CD4-positive, alpha-beta T cell treated with Interleukin-17A for 4 hours (primary cell): Measurements from ENCODE around the gene MAP3K20.
"Not testable (repeated sequence)": the region's sequence is repeated elsewhere in the genome, so short reads cannot be mapped to it uniquely, and the experiment has no call there.

Experiments used
- DNase-seq: peaks from one replicate; pipeline ENCODE4 v3.0.0-alpha.2; 2020; ENCODE audit warnings: mixed read lengths

MAP3K20 gene

DNA sequence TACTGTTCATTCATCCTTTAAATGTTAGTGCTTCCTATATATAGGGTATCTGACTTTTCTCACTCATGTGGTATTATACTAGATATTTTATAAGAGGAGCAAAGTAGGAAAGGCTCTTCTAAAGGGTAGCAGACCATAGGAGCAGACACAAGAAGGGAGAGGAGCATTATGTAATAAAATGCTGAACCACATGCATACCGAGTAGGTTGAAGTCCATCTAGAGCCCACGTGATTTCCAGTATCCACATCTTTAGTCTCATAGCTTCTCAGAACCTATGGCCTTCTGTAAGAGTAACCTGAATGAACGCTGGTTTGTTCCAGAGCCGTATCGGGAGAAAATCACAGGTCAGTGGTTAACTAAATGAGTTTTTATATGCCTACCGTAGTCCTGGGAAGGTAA lies 85.9 kb downstream of the MAP3K20 start:
- no peak for DNase-seq

DNA sequence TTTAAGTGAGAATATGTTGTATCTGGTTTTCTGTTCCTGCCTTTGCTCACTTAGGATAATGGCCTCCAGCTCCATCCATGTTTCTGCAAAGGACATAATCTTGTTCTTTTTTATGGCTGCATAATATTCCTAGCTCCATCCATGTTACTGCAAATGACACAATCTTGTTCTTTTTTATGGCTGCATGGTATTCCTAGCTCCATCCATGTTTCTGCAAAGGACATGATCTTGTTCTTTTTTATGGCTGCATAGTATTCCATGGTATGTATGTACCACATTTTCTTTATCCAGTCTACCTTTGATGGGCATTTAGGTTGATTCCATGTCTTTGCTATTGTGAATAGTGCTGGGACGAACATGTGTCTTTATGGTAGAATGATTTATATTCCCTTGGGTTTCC lies 87.7 kb downstream of the MAP3K20 start:
- DNase-seq: not testable (repeated sequence)

DNA sequence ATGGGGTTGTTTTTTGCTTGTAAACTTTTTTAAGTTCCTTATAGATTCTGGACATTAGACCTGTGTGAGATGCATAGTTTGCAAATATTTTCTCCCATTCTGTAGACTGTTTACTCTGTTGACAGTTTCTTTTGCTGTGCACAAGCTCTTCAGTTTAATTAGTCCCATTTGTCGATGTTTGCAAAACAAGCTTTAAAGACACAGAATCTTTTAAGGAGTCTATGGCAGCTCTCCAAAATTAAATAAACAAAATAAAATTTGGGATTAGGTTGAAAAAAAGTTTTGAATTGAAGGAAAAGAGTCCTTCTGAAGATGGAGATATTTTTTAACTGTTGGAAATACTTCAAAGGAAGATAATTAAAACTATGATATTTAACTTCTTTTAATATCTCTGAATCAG lies 88.8 kb downstream of the MAP3K20 start:
- DNase-seq: no peak

DNA sequence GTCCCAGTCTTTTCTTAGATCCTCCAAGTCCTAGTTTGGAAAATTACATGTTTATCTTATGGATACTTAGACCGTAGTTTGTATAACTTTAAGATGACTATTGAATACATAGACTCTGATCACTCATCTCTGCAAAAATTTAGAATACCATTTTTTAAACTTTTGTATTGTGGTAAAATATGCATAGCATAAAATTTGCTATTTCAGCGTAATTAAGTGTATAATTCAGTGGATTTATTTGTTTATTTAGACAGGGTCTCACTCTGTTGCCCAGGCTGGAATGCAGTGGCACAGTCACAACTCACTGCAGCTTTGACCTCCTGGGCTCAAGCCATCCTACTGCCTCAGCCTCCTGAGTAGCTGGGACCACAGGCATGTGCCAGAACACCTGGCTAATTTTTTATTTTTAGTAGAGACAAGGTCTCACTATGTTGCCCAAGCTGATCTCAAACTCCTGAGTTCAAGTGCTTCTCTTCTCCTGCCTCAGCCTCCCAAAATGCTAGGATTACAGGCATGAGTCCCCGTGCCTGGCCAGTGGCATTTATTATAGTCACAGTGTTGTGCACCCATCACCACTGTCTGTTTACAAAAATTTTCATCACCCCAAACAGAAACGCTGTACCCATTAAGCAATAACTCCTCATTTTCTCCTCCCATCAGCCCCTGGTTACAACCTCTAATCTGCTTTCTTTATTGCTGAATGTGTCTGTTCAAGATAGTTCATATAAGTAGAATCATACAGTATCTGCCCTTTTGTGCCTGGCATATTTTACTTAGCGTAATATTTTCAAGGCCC lies 90.0 kb downstream of the MAP3K20 start:
- no peak for DNase-seq

DNA sequence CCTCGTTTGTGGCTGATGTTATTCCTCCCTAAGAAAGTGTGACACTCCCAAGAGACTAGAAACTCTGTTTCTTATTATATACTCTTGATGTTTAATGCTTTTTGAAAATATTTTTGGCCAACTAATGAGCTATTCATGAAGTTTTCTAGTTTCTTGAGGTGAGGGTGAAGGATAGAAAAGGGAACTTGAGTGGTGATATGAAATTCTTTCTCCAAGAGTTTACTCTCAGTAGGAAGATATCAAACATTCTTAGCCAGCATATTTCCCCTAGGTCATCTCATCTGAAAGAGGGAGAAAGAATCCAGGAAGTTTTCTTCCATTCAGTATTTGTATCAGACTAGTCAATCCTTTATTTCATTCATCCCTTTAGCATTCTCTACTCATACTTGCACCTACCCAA lies 95.7 kb downstream of the MAP3K20 start:
- DNase-seq: no peak

DNA sequence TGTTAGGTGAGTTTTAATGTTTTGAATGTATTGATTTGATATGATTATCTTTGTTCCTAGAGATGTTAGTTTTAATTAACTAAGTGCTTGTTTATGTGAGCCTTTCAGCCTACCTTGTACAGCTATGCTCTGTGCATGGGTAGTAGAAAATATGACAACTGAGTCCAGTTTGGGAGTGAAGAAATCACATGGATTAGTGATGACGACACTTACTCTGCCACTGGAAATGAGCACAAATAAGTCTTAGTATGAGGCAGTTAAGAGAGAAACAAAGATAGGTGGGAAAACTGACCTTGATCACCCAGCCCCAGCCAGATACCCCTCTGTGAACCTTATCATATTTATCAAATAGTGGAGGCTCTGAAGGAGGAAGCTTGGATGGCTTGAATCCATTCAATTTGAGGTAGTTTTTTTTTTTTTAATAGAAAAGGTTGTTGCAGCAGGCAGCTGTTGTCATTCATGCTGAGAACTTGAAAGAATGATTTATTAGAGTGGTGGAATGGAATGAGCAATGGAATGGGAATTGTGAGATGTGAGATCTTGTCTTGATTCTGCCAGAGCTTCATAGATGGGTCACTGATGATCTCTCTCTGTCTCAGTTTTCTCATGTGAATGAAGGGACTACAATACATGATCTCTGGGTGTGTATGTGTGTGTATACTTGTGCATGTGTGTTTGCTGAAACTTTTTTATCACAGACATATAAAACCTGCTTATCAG lies 96.4 kb downstream of the MAP3K20 start:
- DNase-seq: no peak

DNA sequence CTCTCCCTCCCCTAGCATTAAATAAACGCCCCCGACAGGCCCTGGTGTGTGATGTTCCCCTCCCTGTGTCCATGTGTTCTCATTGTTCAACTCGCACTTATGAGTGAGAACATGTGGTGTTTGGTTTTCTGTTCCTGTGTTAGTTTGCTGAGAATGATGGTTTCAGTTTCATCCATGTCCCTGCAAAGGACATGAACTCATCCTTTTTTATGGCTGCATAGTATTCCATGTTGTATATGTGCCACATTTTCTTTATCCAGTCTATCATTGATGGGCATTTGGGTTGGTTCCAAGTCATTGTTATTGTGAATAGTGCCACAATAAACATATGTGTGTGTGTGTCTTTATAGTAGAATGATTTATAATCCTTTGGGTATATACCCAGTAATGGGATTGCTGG lies 98.7 kb downstream of the MAP3K20 start:
- DNase-seq: not testable (repeated sequence)

DNA sequence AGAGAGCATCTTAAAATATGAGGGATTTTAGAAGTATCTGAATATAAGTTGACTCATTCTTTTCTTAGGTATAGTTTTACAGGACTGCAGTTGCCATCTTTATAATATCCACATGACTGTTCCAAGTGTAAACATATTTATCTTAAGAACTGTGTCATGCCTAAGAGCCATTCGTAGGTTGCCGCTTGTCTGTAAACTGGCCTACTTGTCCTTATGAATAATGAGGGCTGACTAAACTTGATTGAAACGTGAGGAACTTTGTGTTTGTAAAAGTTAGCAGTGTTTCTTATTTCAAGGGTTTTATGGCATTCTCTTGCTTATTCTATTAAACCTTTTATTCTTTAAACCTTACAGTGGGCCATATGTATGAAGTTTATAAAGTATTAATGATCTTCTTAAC lies 99.6 kb downstream of the MAP3K20 start:
- no peak for DNase-seq

DNA sequence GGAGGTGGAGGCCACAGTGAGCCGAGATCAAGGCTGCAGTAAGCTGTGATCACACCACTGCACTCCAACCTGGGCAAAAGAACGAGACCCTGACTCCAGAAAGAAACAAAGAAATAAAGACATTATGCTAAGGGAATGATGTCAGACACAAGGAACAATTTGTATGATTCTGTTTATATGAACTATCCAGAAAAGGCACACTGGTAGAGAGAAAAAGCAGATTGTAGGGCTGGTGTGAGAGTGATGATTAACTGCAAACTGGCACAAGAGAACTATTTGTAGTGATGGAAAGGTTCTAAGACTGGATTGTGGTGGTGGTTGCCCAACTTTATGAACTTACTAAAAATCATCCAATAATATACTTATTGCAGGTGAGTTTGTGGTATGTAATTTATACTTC lies 106.3 kb downstream of the MAP3K20 start:
- DNase-seq: no peak

DNA sequence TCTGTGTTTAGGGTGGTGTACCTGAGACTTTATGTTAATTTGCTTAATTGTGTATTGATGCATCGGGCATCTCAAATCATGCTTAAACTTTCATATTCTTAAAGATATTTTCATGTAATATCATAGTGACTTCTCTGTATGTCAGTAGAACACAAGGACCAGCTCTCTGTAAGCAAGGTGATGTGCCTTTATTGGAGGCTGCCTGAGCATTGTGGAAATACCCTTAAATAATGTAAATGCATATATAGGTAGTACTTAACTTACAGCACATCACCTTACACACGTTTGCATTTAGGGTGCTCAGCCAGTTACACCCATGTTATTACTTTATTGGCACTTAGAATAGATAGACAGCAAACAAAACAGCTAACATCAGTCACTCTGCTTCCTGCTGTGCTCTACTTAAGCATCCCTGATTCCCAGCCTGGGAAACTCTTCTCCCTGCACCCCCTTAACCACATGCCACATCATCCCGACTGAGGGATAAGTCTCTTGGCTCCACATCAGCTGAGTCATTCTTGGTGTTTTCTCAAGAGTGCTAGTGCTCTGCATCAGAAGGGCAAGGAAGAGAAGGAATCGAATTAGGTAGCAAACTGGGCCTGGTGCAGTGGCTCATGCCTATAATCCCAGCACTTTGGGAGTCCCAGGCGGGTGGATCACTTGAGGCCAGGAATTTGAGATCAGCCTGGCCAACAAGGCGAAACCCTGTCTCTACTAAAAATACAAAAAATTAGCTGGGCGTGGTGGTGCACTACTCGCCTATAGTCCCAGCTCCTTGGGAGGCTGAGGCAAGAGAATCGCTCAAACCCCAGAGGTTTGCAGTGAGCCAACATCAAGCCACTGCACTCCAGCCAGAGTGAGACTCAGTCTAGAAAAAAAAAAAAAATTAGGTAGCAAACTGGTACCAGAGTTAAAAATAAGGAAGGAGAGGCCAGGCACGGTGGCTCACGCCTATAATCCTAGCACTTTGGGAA lies 108.7 kb downstream of the MAP3K20 start:
- DNase-seq: no peak

DNA sequence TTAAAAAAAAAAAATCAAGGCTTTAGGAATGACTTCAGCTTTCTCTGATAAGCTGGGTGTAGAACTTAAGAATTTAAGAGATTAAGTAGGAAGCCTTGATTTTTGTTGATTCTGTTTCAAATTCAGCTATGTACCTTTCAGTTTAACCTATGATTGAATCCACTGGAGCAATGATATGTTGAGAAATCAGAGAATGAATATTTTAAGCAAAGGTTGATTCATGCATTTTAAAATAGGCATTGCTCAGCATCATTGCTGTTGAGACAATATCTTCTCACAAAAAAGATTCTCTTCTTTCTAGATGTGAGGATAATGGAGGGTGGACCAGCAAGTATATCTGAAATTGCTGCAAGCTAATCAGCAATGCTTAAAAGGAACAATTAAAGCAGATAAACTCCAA lies 109.8 kb downstream of the MAP3K20 start:
- DNase-seq: no peak

DNA sequence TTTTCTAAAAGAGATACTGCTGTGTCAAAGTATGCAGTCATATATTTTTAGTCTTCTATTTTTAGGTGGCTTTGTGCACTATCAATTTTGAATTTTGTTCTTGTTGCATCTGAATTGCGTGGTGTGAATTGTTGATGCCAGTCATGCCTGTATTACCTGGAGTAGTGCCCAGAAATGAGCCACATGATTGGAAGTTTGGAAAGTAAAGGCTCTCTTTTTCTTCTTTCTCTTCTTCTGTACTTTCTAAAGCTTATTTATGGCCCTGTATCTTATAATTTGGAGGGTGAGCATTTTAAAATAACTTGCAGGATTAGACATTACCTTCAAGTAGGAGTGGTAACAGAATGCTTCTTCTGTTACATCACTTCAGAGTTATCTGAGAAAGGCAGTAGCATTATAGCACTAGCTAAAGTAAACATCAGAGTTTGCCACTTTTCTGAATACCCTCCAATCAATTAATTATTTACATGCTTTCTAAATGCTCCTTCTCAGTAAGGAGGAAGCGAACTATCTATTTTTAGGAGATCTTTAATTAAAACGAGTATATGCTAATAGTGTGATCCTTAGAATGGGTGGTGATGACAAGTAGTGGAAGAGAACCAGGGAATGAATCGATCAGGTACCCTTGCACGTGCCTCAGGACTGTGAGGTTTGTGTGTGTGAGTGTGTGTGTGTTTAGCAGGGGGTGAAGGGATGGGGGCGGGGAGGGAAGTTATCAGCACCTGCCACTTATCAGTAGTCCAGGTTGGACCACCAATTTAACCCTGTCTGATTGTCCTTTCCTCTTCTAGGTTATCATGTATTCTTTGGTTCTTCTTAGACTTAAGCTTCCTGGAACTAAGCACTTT lies 112.5 kb downstream of the MAP3K20 start:
- no peak for DNase-seq

DNA sequence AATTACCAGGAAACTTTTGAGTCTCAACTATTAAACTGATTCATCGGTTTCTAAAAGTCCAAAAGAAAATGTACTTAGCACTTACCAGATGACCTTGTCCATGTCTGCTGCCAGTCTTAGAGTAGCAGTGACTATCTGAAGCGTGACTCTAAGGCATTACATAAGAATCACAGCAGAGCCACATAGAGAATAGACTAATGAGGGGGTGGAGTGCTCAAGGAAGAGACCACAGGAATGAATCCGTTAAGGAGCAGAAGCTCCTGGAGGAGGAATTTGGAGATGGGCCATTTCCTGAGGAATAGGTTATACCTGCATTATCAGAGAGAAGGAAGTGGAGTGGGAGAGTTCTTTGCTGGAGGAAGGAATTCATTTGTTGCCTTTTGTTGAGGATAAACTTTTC lies 116.0 kb downstream of the MAP3K20 start:
- no peak for DNase-seq

DNA sequence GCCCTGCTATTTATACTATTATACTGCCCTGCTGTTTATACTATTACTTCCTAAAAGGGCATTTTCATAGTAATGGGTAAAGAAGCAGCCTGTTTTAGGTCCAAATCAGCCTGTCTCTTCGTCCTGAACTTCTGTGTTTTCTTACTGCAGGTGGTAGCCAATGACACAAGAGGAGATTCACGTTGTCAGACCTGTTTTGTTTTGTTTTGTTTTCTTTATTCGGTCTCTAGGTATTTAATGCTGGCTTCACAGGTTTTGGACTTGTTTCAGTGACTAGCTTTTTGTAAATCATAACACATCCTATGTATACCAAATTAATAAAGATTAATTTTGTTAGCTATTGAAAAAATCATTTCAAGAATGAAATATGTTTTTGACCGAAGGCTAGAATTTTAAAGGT lies 116.4 kb downstream of the MAP3K20 start:
- DNase-seq: no peak

DNA sequence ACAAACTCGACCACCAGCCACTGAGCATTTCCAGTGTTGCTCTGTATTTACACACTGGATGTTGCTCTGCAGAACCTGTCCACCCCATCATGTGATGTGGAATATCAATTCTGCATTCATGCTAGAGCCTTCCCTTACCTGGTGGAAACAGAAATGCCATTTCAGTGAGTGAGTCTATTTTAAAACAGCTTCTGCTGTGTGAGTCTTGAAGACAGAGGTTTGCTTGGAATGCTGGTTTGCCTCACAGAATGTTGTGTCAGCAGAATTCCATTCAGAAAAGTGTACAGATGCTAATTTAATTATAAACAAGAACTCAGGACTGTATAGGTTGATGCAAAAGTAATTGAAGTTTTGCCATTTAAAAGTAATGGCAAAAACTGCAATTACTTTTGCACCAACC lies 118.3 kb downstream of the MAP3K20 start:
- DNase-seq: no peak

DNA sequence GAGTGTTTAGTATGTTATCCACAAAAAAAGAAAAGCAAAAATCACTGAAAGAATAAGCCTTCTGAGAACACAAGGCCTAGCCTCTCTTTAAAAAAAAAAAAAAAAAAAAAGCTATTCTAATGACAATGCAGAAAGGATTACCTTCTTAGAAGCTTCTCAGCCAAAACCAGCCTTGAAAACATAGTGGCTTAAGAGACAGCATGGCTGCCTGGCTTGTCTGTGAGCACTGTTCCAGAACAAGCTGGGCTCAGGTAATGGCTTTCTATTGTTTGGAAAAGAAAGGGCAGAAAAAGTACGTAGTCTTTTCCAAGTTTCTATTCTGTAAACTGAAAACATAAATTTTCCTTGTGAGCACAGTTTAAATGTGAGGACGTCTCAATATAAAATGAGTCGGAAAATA lies 119.5 kb downstream of the MAP3K20 start:
- DNase-seq: no peak

DNA sequence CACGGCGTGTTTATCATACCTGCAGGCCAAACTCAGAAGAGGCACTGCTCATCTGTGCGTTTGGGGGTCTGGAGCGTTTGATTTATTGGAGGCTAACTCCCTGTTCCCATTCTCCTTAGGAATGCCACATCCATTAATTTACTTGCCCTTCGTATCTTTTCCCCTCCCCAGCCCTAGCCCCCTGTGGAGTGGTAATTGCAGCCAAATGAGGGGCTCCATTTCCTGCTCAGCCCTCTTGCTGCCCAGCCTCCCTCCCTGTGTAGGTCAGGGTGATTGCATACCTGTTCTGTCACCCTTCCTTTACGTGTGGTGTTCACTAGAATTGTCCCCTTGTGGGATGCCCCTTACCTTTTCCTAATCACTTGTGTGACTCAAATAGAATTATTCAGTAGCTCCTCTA lies 120.4 kb downstream of the MAP3K20 start:
- DNase-seq: no peak

DNA sequence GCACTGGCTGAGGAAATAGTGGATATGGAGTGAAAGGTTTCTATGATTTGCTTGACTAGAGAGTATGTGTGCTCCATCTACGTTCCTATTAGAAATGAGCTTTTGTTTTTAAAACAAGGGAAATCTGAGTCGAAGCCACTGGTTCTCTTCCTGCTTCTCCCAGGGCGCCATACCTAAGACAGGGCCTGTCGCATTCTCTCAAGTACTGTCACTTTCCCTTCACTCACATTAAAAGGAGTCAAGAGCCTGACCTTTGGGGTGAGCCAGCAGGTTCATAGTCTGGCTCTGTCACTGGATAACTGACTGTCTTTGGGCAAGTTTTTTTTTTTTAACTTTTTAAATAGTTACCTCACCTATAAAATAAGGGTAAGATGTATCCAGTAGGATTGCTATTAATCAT lies 121.0 kb downstream of the MAP3K20 start:
- no peak for DNase-seq

DNA sequence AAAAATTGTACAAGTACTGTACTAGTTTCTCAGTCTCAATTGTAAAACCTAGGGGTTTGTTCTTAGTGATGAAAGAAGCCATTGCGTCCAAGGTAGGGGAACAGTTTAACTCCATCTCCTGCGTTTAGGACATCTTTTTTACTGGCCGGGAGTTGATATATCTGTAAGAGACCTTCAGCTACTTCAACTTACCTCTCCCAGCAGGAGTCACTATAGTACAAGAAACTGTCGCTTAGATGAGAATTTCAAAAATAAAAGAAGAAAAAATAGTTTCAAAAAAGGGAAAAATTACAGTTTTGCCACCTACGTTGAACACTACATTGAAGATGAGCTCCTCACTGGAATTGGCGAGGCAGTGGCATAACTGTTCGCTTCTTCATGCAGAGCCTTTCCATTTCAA lies 122.7 kb downstream of the MAP3K20 start:
- no peak for DNase-seq

DNA sequence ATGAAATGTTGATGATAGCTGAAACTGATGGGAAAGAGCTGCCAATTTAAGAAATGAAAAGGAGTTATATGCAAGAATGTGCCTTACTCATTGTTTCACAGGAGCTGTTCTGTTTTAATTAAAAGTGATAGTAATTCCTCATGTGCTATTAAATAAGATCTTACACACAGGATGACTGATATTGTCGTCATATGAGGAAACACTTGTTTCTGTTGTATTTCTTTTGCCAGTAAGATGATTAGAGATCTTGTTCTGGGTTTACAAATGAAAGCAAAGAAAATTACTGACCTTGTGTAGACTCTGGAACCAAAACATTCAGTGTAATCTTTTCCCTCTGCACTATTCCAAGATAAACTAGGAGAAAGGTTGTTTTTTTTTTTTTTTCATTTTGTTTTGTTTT lies 123.6 kb downstream of the MAP3K20 start:
- DNase-seq: no peak

DNA sequence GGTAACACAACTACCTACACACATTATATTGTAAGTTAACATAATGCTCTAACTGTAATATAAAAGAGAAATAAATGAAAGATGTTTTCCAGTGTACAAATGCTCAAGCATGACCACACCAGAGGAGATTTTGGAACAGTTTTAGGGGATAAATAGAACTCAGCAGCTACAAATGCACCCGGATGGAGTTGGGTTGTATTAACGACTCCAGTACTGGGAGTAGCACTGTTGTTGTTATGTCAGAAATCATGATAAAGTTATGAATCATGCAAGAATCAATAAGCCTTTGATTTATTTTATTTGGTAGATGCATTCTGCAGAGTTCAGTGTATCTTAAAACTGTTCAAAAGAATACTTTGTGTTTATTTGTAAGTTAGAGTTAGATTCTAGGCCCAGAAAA lies 126.9 kb downstream of the MAP3K20 start:
- no peak for DNase-seq

DNA sequence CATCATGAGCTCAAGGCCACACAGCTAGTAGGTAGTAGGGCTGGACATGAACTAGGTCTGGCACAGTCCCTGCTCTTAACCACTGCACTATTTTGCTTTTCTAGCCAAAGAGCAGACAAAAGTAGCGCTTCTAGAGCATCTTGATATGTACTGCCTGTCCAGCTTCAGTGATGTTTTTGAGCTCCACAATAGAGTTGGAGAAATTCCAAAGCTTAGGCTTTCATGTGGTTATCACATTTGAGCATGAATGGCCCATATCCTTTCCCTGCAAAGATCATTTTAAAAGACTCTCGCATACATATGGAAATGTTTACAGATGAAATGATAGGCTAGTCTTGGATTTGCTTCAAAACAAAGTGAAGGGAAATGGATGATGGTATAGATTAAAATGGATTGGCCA lies 128.7 kb downstream of the MAP3K20 start:
- no peak for DNase-seq
